ENCODE data around the gene FAM98C.
"Not testable (repeated sequence)": the region's sequence is repeated elsewhere in the genome, so short reads cannot be mapped to it uniquely, and the experiment has no call there.

Gene FAM98C

GRCh38 chr19:38402967-38403674, at the start of gene FAM98C:
Gene FAM98C (plus strand): TSS chr19:38403093. CDS start chr19:38403154, 61 bp downstream.
- Histone ChIP-seq H3K4me3 (ENCODE audit: low read length) (peak within 1 kb of the TSS; percentile 62), H3K4me1 (ENCODE audit: control insufficient read depth, low read depth, low read length) (no peaks in the 10 kb centered on the region), H3K36me3 (ENCODE audit: control insufficient read depth, low read depth, low read length) (no peaks in the 10 kb centered on the region), H3K27me3 (ENCODE audit: control insufficient read depth, insufficient read depth, low read length) (peaks cover 45% of the 10 kb centered on the region), H3K9me3 (ENCODE audit: control insufficient read depth, low read depth, low read length) (no peaks in the 10 kb centered on the region), H3K9ac (ENCODE audit: low read length) (peak within 1 kb of the TSS; percentile 7), H3K27ac (ENCODE audit: low read length) (no peak within 1 kb of the TSS)

GRCh38 chr19:38355728-38356725, 46.9 kb upstream of the FAM98C start:
- Histone ChIP-seq H3K9ac (ENCODE audit: low read length) (no peak overlapping the region), H3K36me3 (ENCODE audit: control insufficient read depth, low read depth, low read length) (no peaks in the 10 kb centered on the region), H3K4me1 (ENCODE audit: control insufficient read depth, low read depth, low read length) (no peaks in the 10 kb centered on the region), H3K4me3 (ENCODE audit: low read length) (no peak overlapping the region), H3K27me3 (ENCODE audit: control insufficient read depth, insufficient read depth, low read length) (peaks cover 31% of the 10 kb centered on the region), H3K9me3 (ENCODE audit: control insufficient read depth, low read depth, low read length) (no peaks in the 10 kb centered on the region), H3K27ac (ENCODE audit: low read length) (no peak overlapping the region)

DNA sequence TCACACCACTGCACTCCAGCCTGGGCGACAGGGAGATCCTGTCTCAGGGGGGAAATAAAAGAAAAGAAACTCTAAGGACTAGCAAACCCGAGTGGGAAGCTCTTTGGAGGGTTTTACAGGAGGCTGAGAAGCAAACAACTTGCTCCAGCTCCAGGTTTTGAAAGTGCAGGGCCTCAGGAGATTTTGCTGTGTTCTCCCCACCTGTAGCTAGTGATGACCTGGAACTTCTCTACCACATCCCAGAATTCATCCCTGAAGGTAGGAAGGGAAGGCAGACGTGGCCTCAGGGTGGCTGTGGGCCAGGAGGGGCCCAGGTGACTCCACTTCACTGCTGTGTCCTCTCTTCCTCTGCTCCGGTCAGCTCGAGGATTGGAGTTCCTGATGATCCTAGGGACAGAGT, 44.8 kb upstream of the FAM98C start:
- H3K9me3 ChIP-seq (ENCODE audit: control insufficient read depth, low read depth, low read length) = no peaks in the 10 kb centered on the region
- H3K4me1 ChIP-seq (ENCODE audit: control insufficient read depth, low read depth, low read length) = no peaks in the 10 kb centered on the region
- H3K27ac ChIP-seq (ENCODE audit: low read length) = no peak overlapping the region
- H3K27me3 ChIP-seq (ENCODE audit: control insufficient read depth, insufficient read depth, low read length) = peaks cover 37% of the 10 kb centered on the region
- H3K36me3 ChIP-seq (ENCODE audit: control insufficient read depth, low read depth, low read length) = no peaks in the 10 kb centered on the region
- no peak overlapping the region for H3K9ac ChIP-seq (ENCODE audit: low read length)
- no peak overlapping the region for H3K4me3 ChIP-seq (ENCODE audit: low read length)

GRCh38 chr19:38359242-38360021, 43.5 kb upstream of the FAM98C start:
- no peaks in the 10 kb centered on the region for H3K36me3 ChIP-seq (ENCODE audit: control insufficient read depth, low read depth, low read length)
- H3K27ac ChIP-seq (ENCODE audit: low read length) = no peak overlapping the region
- H3K9me3 ChIP-seq (ENCODE audit: control insufficient read depth, low read depth, low read length) = no peaks in the 10 kb centered on the region
- H3K9ac ChIP-seq (ENCODE audit: low read length) = no peak overlapping the region
- no peaks in the 10 kb centered on the region for H3K4me1 ChIP-seq (ENCODE audit: control insufficient read depth, low read depth, low read length)
- no peak overlapping the region for H3K4me3 ChIP-seq (ENCODE audit: low read length)
- H3K27me3 ChIP-seq (ENCODE audit: control insufficient read depth, insufficient read depth, low read length) = peaks cover 37% of the 10 kb centered on the region

- H3K27ac ChIP-seq (ENCODE audit: low read length) = no peak overlapping the region
- no peak overlapping the region for H3K4me3 ChIP-seq (ENCODE audit: low read length)
- no peaks in the 10 kb centered on the region for H3K9me3 ChIP-seq (ENCODE audit: control insufficient read depth, low read depth, low read length)
- no peaks in the 10 kb centered on the region for H3K4me1 ChIP-seq (ENCODE audit: control insufficient read depth, low read depth, low read length)
- no peaks in the 10 kb centered on the region for H3K36me3 ChIP-seq (ENCODE audit: control insufficient read depth, low read depth, low read length)
- H3K9ac ChIP-seq (ENCODE audit: low read length) = no peak overlapping the region
- H3K27me3 ChIP-seq (ENCODE audit: control insufficient read depth, insufficient read depth, low read length) = peaks cover 37% of the 10 kb centered on the region
Measured at GRCh38 chr19:38360351-38360750, 42.5 kb upstream of the FAM98C start.

DNA sequence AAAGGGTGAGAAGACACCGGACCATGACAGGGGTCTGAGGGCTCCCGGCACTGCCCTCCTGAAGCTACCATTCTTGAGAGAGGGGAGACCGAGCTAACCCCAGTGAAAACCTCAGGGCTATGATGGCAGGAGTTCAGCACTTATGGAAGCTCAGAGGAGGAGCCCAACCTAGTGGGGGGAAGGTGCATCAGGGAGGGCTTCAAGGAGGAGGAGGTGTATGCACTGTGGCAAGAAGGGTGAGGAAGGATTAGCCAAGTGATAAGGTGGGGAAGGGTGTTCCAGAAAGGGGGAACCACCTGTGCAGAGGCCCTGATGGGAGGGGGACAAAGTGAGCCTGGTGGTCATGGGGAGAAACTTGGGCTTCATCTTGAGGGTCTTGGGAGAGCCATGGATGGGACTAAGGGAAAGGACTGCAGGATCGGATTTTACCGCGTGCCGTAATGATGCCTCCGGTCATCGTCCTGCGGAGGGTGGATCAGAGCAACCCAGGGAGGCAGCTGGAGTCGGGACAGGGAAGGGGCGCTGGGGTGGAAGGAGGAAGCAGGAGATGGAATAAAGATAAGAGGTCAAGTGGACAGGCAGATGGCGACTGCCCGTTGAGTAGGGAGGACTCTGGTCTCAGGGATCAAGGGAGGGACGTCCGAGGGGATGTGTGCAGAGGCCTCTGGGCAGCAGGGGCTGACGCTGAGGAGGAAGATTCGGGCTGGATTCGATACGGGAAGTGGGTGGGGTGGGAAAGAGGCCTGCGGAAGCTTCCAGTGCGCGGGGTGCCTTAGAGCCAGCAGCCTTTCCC, 41.9 kb upstream of the FAM98C start:
- Histone ChIP-seq H3K4me3 (ENCODE audit: low read length) (peak overlapping the region; percentile 89), H3K27me3 (ENCODE audit: control insufficient read depth, insufficient read depth, low read length) (peaks cover 37% of the 10 kb centered on the region), H3K36me3 (ENCODE audit: control insufficient read depth, low read depth, low read length) (no peaks in the 10 kb centered on the region), H3K9ac (ENCODE audit: low read length) (no peak overlapping the region), H3K4me1 (ENCODE audit: control insufficient read depth, low read depth, low read length) (no peaks in the 10 kb centered on the region), H3K27ac (ENCODE audit: low read length) (no peak overlapping the region), H3K9me3 (ENCODE audit: control insufficient read depth, low read depth, low read length) (no peaks in the 10 kb centered on the region)

GRCh38 chr19:38361633-38362075, 41.2 kb upstream of the FAM98C start:
- peak overlapping the region; percentile 89 for H3K4me3 ChIP-seq (ENCODE audit: low read length)
- no peaks in the 10 kb centered on the region for H3K36me3 ChIP-seq (ENCODE audit: control insufficient read depth, low read depth, low read length)
- H3K27ac ChIP-seq (ENCODE audit: low read length) = no peak overlapping the region
- no peaks in the 10 kb centered on the region for H3K9me3 ChIP-seq (ENCODE audit: control insufficient read depth, low read depth, low read length)
- H3K27me3 ChIP-seq (ENCODE audit: control insufficient read depth, insufficient read depth, low read length) = peaks cover 37% of the 10 kb centered on the region
- H3K9ac ChIP-seq (ENCODE audit: low read length) = no peak overlapping the region
- no peaks in the 10 kb centered on the region for H3K4me1 ChIP-seq (ENCODE audit: control insufficient read depth, low read depth, low read length)

GRCh38 chr19:38362076-38362945, 40.6 kb upstream of the FAM98C start:
- Histone ChIP-seq H3K27me3 (ENCODE audit: control insufficient read depth, insufficient read depth, low read length) (peaks cover 37% of the 10 kb centered on the region), H3K4me1 (ENCODE audit: control insufficient read depth, low read depth, low read length) (no peaks in the 10 kb centered on the region), H3K9me3 (ENCODE audit: control insufficient read depth, low read depth, low read length) (no peaks in the 10 kb centered on the region), H3K4me3 (ENCODE audit: low read length) (peak overlapping the region; percentile 89), H3K9ac (ENCODE audit: low read length) (no peak overlapping the region), H3K36me3 (ENCODE audit: control insufficient read depth, low read depth, low read length) (no peaks in the 10 kb centered on the region), H3K27ac (ENCODE audit: low read length) (no peak overlapping the region)

DNA sequence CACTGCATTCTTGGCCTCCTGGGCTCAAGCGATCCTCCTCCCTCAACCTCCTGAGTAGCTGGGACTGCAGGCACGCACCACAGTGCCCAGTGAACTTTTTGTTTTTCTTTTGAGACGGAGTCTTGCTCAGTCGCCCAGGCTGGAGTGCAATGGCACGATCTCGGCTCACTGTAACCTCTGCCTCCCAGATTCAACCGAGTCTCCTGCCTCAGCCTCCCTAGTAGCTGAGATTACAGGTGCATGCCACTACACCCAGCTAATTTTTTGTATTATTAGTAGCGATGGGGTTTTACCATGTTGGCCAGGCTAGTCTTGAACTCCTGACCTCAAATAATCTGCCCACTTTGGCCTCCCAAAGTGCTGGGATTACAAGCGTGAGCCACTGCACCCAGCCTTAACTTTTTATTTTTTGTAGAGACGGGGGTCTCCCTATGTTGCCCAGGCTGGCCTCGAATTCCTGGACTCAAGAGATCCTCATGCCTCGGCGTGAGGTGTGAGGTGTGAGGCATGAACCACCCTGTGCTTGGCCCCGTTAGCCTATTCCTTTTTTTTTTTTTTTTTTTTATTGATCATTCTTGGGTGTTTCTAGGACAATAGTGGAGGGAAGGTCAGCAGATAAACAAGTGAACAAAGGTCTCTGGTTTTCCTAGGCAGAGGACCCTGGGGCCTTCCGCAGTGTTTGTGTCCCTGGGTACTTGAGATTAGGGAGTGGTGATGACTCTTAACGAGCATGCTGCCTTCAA, 39.8 kb upstream of the FAM98C start:
- peak overlapping the region; percentile 89 for H3K4me3 ChIP-seq (ENCODE audit: low read length)
- not testable (repeated sequence) for H3K4me1 ChIP-seq (ENCODE audit: control insufficient read depth, low read depth, low read length); H3K36me3 ChIP-seq (ENCODE audit: control insufficient read depth, low read depth, low read length); H3K9me3 ChIP-seq (ENCODE audit: control insufficient read depth, low read depth, low read length); H3K9ac ChIP-seq (ENCODE audit: low read length); H3K27ac ChIP-seq (ENCODE audit: low read length)
- H3K27me3 ChIP-seq (ENCODE audit: control insufficient read depth, insufficient read depth, low read length) = peaks cover 35% of the 10 kb centered on the region
